ENCODE measurements around the gene TPRG1.

- TF ChIP-seq GATA2 (IDR thresholded peaks at IDR 0.05; ENCODE audit: low read depth, low read length) (no peak), GATA3 (IDR thresholded peaks at IDR 0.05; ENCODE audit: low read depth, low read length) (no peak)
Measured at GRCh38 chr3:189122110-189122509, 49.7 kb upstream of the TPRG1 start.

Data from SH-SY5Y (cell line).